Kidney capillary endothelial cell (primary cell): ENCODE results near the gene CTRB2.
"Not testable (repeated sequence)": the region's sequence is repeated elsewhere in the genome, so short reads cannot be mapped to it uniquely, and the experiment has no call there.

Experiments
- DNase-seq: peaks from one replicate; pipeline ENCODE4 v3.0.0-alpha.2; 2018; ENCODE audit warnings: low spot score

The CTRB2 gene

DNA sequence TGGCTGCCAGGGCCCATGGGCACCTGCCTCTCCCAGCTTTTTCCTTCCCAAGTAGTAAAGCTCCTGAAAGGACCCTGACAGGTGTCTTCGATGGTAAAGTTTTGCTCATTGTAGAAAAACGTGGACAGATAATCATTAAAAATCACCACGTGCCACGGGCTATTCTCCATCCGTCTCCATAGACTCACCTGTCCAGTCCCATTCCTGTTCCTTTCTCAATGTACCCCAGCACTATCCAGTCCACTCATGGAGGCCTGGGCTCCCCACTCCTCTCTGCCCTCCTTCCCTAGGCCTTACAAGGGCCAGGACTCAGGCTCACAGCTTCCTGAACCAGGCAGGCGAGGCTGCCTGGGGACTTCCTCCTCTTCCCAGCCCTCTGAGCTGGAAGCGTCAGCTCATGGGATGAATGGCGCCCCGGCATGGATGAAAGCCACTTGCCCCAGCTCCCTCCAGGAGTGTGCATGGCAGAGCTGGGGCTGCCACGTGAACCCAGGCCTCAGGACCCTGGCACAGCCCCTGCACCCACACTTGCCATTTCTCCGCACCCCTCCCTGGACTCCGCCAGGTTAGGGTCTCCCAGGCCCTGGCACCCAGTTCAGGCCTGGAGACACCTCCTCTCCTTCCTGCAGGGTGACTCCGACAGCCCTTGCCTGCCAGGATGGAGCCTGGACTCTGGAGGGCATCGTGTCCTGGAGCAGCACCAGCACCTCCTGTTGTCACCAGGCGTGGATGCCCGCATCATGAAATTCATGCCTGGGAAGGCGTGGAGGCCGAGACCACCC lies 20.6 kb upstream of the CTRB2 start:
- DNase-seq, result no peak

DNA sequence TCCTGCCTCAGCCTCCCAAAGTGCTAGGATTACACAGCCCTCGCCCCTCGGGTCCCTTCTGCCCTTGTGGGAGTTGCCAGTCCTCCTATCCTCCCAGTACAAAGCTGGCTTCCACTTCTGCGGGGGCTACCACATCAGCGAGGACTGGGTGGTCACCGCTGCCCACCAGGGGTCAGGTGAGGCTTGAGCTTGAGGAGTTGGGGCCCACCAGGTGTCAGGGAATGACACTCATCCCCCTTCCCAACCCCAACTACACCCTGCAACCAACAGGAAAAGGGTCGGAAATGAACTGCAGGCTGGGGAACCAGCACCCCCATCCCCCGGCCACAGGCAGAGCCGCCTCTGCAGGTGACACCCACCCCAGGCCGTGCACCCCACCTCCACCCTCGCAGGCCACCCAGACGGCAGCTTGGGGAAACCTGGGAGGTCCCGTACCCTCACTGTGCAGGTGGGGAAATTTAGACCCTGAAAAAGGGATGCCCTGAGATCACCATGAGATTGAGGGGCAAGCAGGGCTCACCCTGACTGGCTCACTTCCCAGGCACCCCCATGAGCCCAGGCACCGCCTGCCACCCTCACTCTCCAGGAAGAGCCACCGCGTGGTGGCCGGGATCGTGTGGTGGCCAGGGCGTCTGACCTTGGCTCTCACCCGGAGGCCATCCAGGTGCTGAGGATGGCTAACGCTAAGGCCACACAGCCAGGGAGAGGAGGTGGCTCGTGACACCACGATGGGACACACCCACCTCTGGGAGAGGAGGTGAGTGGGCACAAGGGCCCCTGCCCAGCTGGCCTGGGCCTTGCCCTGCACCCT lies 19.8 kb upstream of the CTRB2 start:
- no peak for DNase-seq

- DNase-seq, result no peak
These were observed 18.9 kb upstream of the CTRB2 start for GRCh38 chr16:75225678-75226515.

DNA sequence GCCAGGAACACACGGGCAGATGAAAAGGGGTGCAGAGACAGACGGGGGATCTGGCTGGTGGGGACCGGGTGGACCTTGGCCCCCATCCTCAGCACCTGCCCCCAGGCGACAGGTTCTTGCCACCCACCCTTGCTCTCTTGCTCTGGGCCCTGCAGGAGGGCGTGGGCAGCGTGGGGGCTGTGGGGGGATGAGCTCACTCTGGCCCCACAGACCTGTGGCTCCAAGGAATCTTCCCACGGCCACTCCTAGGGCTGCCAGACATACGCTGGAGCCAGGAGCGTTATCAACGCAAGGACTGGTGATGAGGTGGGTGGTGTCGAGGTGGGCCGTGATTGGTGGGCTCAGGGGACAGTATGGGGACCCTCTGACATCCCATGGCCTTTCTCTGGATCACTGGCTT lies 18.1 kb upstream of the CTRB2 start:
- no peak for DNase-seq

DNA sequence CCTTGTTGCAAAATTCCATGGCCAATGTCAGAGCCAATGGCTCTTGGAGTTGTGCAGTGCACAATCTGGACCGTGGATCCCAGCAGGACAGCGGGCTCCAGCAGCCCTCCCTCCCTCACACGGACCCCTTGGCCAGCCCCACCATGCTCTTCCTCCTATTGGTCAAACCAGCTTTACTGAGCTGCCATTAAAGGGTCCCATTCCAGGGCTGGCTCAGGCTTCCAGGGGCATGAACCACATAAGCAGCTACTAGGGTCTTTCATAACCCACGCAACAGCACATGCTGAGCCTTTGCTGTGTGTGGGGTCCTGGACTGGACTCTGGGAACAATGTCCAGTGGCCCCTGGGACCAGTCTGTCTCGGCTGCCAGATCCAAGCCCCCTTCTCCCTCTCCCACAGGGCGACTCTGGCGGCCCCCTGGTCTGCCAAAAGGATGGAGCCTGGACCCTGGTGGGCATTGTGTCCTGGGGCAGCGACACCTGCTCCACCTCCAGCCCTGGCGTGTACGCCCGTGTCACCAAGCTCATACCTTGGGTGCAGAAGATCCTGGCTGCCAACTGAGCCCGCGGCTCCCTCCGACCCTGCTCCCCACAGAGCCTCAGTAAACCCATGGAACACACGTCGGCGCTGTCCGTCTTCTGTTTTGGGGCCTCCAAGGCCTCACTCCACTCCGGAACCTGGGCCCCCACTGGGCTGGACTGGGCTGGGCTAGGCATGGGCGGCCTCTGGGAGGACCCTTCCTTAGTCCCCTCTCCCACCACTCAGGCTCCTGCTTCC lies 17.5 kb upstream of the CTRB2 start:
- DNase-seq, result no peak

DNA sequence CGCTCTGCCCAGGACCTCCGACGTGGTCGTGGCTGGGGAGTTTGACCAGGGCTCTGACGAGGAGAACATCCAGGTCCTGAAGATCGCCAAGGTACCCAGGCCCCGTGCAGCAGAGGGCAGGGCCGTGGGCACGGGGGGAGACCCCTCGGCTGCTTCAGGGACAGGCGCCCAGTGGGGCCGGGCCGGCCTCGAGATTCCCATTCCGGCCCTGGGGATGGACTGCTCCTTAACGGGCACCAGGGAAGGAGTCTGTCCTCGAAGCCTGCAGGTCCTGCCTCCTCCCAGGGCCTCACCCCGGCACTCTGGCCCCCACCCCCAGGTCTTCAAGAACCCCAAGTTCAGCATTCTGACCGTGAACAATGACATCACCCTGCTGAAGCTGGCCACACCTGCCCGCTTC lies 16.2 kb upstream of the CTRB2 start:
- DNase-seq, result not testable (repeated sequence)

DNA sequence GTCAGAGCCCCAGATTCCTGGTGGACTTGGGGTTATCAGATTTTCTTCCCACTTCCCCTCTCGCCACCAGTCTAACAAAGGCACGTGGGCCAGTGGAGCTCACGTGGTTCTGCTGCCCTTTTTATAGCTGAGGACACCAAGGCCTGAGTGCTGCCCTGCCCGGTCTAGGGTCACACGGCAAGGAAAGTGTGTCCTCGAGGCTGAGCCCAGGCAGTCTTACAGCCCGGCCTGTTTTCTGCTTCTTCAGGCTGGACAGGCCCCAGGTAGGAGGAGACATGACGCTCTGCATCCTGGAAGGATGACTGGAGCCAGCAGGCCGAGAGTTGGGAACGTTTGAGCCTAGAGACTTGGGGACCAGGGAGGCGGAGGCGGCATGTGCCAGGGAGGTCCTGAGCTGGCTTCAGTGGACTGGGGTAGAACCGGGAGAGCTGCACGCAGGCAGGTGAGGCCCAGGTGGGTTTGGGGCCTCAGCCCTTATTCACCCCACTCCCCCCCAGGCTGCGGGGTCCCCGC lies 15.4 kb upstream of the CTRB2 start:
- no peak for DNase-seq

GRCh38 chr16:75219838-75220237 lies 12.9 kb upstream of the CTRB2 start:
- DNase-seq, result no peak

- no peak for DNase-seq
These were observed 12.1 kb upstream of the CTRB2 start for GRCh38 chr16:75219088-75219487.

- no peak for DNase-seq
These were observed 11.5 kb upstream of the CTRB2 start, which contains the start of gene CTRB1 for GRCh38 chr16:75218256-75219076. Gene CTRB1, plus strand, starts transcription at chr16:75218988. Its CDS starts 20 bp downstream, at chr16:75219008.

GRCh38 chr16:75217389-75217851 lies 10.5 kb upstream of the CTRB2 start:
- no peak for DNase-seq

DNA sequence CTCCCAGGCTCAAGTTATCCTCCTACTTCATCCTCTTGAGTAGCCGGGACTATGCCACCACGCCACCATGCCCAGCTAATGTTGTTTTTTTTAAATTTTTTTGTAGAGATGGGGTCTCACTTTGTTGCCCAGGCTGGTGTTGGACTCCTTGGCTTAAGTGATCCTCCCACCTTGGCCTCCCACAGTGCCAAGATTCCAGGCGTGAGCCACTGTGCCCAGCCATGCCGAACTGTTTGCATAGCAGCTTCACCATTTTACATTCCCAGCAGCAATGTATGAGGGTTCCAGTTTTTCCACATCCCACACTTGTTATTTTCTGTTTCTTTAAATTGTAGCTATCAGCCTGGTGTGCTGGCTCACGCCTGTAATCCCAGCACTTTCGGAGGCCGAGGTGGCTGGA lies 9.6 kb upstream of the CTRB2 start:
- DNase-seq, result no peak

DNA sequence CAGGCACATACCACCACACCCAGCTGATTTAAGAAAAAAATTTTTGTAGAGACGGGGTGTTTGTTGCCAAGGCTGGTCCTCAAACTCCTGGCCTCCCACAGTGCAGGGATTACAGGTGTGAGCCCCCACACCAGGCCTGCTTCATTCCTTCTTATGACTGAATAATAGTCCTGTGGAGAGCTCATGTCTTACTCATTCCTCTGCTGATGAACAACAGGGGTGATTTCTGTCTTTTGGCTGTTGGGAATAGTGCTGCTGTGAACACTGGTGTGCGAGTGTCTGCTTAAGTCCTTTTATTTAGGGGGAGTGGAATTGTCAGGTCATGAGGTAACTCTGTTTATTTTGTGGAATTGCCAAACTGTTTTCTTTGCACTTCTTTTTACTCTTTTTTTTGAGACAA lies 9.2 kb upstream of the CTRB2 start:
- no peak for DNase-seq

DNA sequence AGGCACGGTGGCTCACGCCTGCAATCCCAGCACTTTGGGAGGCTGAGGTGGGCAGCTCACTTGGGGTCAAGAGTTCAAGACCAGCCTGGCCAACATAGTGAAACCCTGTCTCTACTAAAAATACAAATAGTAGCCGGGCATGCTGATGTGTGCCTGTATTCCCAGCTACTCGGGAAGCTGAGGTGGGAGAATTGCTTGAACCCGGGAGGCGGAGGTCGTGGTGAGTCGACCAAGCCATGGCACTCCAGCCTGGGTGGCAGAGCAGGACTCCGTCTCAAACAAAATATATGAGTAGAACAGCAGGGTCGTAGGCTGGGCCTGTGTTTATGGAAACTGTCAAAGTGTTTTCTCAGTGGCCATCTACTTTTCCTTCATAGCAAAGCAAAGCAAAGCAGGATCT lies 4.3 kb upstream of the CTRB2 start:
- DNase-seq, result not testable (repeated sequence)

DNA sequence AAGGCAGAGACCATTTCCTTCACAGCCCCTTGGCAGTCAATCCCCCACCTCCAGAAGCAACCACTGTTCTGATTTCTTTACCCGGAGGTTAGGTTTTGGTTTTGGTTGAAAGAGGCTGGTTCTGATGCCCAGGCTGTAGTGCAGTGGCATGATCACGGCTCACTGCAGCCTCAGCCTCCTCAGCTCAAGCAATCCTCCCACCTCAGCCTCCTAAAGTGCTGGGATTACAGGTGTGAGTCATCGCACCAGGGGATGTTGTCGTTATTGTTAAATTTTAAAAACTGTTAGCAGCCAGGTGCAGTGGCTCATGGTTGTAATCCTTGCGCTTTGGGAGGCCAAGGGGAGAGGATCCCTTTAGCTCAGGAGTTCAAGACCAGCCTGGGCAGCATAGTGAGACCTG lies 3.0 kb upstream of the CTRB2 start:
- DNase-seq, result no peak

GRCh38 chr16:75209514-75209913 lies 2.6 kb upstream of the CTRB2 start:
- DNase-seq, result not testable (repeated sequence)

DNA sequence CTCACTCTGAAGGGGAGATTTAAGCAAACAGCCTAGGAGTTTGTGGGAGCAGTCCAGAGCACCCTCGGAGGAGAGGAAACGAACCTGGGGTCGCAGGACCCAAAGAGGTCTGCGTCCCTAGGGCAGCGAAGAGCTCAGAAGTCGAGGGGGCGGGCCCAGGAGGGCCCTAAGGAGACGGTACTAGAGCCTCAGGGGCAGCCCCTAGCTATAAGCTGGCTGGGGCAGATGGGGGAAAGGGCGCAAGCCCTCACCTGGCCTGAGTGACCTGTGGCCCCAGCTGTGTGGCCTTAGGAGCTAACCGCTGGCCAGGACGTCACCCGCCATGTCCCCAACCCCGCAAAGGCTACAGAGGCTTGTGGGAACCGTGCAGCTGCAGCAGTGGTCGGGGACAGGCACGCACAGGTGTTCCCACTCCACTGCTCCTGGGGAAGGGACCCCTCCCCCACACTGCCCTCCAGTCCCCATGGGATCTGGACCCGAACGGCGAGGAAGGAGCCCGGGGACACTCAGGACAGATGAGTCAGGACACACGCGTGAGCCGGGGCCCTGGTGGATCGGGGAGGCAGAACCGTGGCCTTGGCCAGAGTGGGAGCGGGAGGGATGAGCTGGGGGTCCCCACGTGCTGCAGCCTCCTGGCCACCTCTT lies 2.0 kb upstream of the CTRB2 start:
- no peak for DNase-seq

- DNase-seq, result no peak
These were observed 1.4 kb upstream of the CTRB2 start for GRCh38 chr16:75208242-75208825.

DNA sequence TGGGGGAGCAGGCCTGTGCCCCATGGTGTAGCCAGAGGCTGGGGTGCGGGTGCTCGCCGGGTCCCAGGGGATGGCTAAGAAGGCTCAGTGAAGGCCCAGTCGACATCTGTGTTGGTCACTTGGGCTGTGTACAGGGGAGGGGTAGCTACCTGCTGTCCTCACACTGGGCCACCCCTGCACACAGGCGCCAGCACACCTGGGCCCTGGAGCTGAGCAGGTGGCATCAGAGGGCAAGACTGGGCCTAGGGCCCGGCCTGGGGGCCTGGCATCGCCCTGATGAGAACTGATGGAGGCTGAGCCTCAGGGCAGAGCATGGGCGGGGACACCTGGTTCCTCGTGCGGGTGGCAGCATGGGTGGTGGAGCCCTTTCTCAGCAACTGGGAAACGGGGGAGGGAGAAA lies 870 bp upstream of the CTRB2 start:
- DNase-seq, result no peak
